Transverse colon (tissue), 4 donors: ENCODE measurements around the gene HMGN2. TPM values are rescaled to one million over a fixed set of nuclear protein-coding genes. Genes with fewer than 3 reads are reported as not detected.
A peak's percentile ranks its signal among the peaks of the same experiment; 100 is the strongest.

Experiments
- DNase-seq: peaks from one replicate; pipeline ENCODE4 v3.0.0-alpha.2; 2019
- H3K27ac ChIP-seq, 4 donors: fragments of 200-600 bp; sonication (generic); 2 replicates each; pipeline ENCODE4 v1.5.1; 2016 to 2018; ENCODE audit warnings: inconsistent platforms in 4 of 4
- H3K27me3 ChIP-seq: fragments of 200-600 bp; sonication (generic); 2 replicates; pipeline ENCODE4 v1.5.1; 2017; ENCODE audit warnings: inconsistent platforms
- H3K36me3 ChIP-seq, 4 donors: fragments of 200-600 bp; sonication (generic); 2 replicates each; pipeline ENCODE4 v1.5.1; 2017 to 2019; ENCODE audit warnings: inconsistent platforms in 4 of 4
- H3K4me1 ChIP-seq, 4 donors: fragments of 200-600 bp; sonication (generic); 2 replicates each; pipeline ENCODE4 v1.5.1; 2017 to 2020; ENCODE audit warnings: inconsistent platforms in 4 of 4
- H3K4me3 ChIP-seq, 4 donors: fragments of 200-600 bp; sonication (generic); 1 replicate in 1 of 4; 2 replicates in 3 of 4; pipeline versions ENCODE4 v1.5.1 to v1.6.1; 2017 to 2019; ENCODE audit warnings: inconsistent platforms in 4 of 4
- H3K9me3 ChIP-seq, 2 donors: fragments of 200-600 bp; sonication (generic); 2 replicates each; pipeline ENCODE4 v1.5.1; 2017 to 2019; ENCODE audit warnings: inconsistent platforms in 2 of 2
- EP300 ChIP-seq: sonication (generic); formaldehyde crosslinking; IDR thresholded peaks from one replicate; pipeline ENCODE4 v1.6.1; 2017; ENCODE audit warnings: antibody characterized with exemption, low read depth
- POLR2A ChIP-seq: fragments of 450-650 bp; IDR thresholded peaks from one replicate; pipeline ENCODE4 v1.6.1; 2016; ENCODE audit warnings: antibody characterized with exemption, mild to moderate bottlenecking, moderate library complexity
- POLR2AphosphoS5 ChIP-seq, 3 donors: sonication (generic); formaldehyde crosslinking; IDR thresholded peaks; one replicate each; pipeline ENCODE4 v1.6.1; 2016; ENCODE audit warnings: antibody characterized with exemption in 3 of 3
- WGBS, 2 donors: methylation state at CpG; one replicate each; pipeline ENCODE4 v1.1.5; 2018; ENCODE audit warnings: low coverage in 1 of 2; 5-methylcytosine and 5-hydroxymethylcytosine counted together
- in situ Hi-C, 4 donors: fragments of 200-750 bp; cut with MboI; loops; one replicate each; pipeline versions ENCODE4 v1.15.0 to v1.15.1; 2017; ENCODE audit warnings: low sequenced_read_pairs in 3 of 4, low pct_ligation_motif_present in 1 of 4, low pct_unique_long_range_greater_than_20kb in 1 of 4
- intact Hi-C: fragments of 100-400 bp; cut with DNase I; formaldehyde crosslinking; loops from one replicate; pipeline ENCODE4 v1.15.1; 2023; ENCODE audit warnings: low total_unique reads
- total RNA-seq, 4 donors: library from RNA; depleted of rRNA; stranded (reverse); fragments of >200 nt; gene quantifications; one replicate each; pipeline ENCODE4 v1.1.0, GENCODE V29; 2016
- TF ChIP-seq, protein P1 (sequence below), 5 experiments: fragments of 200-600 bp in 3 of 5; fragments of 450-650 bp in 2 of 5; sonication (generic) in 3 of 5; IDR thresholded peaks; 1 replicate in 2 of 5; 2 replicates in 3 of 5; pipeline ENCODE4 v1.5.1; 2016 to 2017; ENCODE audit warnings: antibody characterized with exemption in 5 of 5, inconsistent platforms in 3 of 5, mild to moderate bottlenecking in 2 of 5, moderate library complexity in 1 of 5

HMGN2 gene
- total RNA-seq, 4 donors from 2014 or later = 58.7 to 194 (median 165) TPM

DNA sequence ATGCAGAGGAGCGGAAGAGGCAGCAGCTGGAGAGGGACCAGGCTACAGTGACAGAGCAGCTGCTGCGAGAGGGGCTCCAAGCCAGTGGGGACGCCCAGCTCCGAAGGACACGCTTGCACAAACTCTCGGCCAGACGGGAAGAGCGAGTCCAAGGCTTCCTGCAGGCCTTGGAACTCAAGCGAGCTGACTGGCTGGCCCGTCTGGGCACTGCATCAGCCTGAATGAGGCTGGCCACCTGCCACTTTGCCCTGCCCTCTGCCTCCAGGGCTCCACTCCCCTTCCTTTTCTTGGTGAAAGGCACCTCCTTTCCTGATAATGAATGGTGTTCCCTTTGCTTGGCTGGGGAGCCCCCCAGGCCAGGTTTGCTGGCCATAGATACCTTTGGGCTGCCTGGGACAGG is 3.3 kb upstream of the HMGN2 start:
- no peaks in the 10 kb centered on the region for H3K27me3 ChIP-seq
- no peaks in the 10 kb centered on the region for H3K9me3 ChIP-seq
- peak overlapping the region in 3 of 4 donors; percentile 26 to 52 (median 46) for H3K27ac ChIP-seq
- in situ Hi-C loops (no loop called here), intact Hi-C loops (no loop called here)
- TF ChIP-seq POLR2A (no peak), EP300 (no peak), POLR2AphosphoS5 (IDR thresholded peaks at IDR 0.05) (peak in 1 of 3 donors; percentile 8)
- TF ChIP-seq, protein P1, sequence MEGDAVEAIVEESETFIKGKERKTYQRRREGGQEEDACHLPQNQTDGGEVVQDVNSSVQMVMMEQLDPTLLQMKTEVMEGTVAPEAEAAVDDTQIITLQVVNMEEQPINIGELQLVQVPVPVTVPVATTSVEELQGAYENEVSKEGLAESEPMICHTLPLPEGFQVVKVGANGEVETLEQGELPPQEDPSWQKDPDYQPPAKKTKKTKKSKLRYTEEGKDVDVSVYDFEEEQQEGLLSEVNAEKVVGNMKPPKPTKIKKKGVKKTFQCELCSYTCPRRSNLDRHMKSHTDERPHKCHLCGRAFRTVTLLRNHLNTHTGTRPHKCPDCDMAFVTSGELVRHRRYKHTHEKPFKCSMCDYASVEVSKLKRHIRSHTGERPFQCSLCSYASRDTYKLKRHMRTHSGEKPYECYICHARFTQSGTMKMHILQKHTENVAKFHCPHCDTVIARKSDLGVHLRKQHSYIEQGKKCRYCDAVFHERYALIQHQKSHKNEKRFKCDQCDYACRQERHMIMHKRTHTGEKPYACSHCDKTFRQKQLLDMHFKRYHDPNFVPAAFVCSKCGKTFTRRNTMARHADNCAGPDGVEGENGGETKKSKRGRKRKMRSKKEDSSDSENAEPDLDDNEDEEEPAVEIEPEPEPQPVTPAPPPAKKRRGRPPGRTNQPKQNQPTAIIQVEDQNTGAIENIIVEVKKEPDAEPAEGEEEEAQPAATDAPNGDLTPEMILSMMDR (IDR thresholded peaks at IDR 0.05) = no peak
- peaks cover 0 to 43% (median 13%) of the 10 kb centered on the region in 4 donors for H3K36me3 ChIP-seq
- peaks cover 10 to 46% (median 36%) of the 10 kb centered on the region in 4 donors for H3K4me1 ChIP-seq
- peak; percentile 74 for DNase-seq
- whole genome bisulfite sequencing, 2 donors = 77% methylated on average over 9 of the region's 10 CpGs; no CpG with 5 or more reads in 1 of the 2 donors
- no peak overlapping the region for H3K4me3 ChIP-seq

DNA sequence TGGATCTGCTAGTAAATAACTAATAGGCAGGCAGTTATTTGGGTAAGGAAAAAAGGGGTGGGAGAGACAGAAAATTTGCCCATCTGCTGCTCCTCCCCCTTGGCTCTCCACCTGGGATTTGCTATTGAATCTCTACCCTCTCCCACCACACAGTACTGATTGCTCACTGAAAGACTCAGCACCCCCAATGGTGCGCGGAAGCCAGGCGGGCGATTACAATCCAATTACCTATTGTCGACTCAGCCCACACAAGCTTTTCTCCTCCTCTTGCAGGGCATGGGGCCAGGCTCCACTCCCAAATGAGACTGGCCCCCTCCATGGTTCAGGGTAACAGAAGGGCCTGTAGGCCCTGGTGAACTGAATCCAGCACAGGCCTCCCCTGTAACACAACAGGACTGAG is 2.7 kb upstream of the HMGN2 start:
- in situ Hi-C loops (no loop called here), intact Hi-C loops (no loop called here)
- Histone ChIP-seq H3K27me3 (no peaks in the 10 kb centered on the region), H3K4me3 (no peak overlapping the region), H3K4me1 (peaks cover 13 to 52% (median 40%) of the 10 kb centered on the region in 4 donors), H3K36me3 (peaks cover 0 to 43% (median 14%) of the 10 kb centered on the region in 4 donors), H3K9me3 (no peaks in the 10 kb centered on the region), H3K27ac (peak overlapping the region in 3 of 4 donors; percentile 46 to 100 (median 52))
- no peak for DNase-seq
- 88% methylated on average over 5 of the region's 5 CpGs; no CpG with 5 or more reads in 1 of the 2 donors for WGBS, 2 donors
- TF ChIP-seq, protein P1 (IDR thresholded peaks at IDR 0.05) = no peak
- TF ChIP-seq POLR2AphosphoS5 (IDR thresholded peaks at IDR 0.05) = no peak

DNA sequence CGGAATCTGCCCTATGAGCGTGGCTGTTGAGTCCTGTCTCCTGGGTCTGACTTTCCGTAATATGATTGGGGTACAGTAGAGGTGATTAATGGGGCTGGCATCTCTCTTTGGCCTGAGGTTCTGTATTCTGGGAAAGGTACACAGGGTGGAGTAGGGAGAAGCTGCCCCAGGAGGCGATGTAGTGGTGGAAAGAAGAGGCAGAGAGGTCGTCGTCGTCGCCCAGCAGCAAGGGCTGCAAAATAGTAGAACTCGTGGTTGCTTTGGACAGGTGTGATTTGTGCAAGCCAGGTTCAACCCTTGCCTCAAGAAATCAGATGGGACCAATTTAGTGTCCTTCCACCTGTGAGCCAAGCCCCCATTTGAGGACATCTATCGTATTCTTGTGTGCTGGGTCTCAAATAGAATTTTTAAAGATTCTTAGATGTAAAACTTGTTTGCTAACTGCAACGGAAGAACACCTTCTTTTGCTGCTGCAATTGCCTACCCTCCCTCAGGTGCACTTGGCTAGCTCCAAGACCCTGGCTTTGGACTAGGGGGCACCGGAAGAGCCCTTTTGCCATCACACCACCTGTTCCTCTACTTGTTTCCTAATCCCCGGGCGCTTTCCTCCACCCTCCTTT is 1.3 kb upstream of the HMGN2 start:
- TF ChIP-seq POLR2AphosphoS5 (IDR thresholded peaks at IDR 0.05) (no peak), EP300 (no peak), POLR2A (no peak)
- TF ChIP-seq, protein P1 (IDR thresholded peaks at IDR 0.05) = no peak
- Histone ChIP-seq H3K36me3 (peaks cover 0 to 33% (median 9%) of the 10 kb centered on the region in 4 donors), H3K27ac (peak overlapping the region; percentile 41 to 100 (median 99)), H3K4me3 (peak overlapping the region in 2 of 4 donors; percentile 87 to 99), H3K27me3 (no peaks in the 10 kb centered on the region), H3K9me3 (no peaks in the 10 kb centered on the region), H3K4me1 (peaks cover 13 to 55% (median 41%) of the 10 kb centered on the region in 4 donors)
- WGBS, 2 donors = 30 to 41% methylated on average over 11 to 14 of the region's 14 CpGs
- intact Hi-C loops = no loop called here
- in situ Hi-C loops = no loop called here
- DNase-seq = no peak

DNA sequence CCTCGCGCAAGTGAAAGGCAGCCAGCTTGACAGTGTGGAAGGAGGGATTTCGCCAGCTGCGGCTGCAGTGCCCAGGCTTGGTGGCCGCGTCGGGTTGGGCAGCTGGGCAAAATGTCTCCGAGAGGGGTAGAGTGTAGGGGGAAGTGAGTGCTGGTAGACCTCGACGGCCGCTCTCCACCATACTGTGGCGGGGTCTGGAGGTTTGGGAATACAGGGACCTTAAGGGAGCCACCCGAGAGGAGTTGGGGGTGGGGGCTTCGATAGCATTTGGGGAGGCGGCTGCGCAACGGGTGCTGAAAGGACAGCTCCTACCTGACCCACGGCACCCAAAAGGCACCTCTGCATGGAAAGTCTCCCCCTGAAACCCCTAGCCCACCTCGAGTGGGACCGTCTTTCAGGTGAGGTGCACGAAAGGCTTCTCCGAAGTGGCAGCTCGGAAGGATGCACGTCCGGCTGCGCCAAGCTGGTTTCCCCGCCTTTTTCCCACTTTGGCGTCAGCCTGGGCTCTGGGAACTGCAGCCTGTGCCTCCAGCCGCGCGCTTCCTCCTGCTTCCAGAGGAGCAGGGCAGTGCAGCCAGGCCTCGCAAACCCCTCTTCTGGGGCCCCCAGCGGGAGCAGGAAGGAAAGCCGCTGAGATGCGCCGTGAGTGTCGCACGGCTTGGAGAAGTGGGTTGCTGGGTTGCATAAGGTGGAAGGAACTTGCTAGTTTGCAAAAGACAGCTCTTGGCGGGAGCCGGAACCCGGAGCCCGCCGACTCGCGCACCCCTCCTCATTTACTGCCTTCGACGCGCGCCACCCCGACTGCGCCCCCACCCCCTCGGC is 531 bp upstream of the HMGN2 start:
- peaks cover 13 to 55% (median 41%) of the 10 kb centered on the region in 4 donors for H3K4me1 ChIP-seq
- no peaks in the 10 kb centered on the region for H3K9me3 ChIP-seq
- H3K27me3 ChIP-seq = no peaks in the 10 kb centered on the region
- peak overlapping the region; percentile 83 to 99 (median 90) for H3K4me3 ChIP-seq
- H3K36me3 ChIP-seq = peaks cover 0 to 26% (median 9%) of the 10 kb centered on the region in 4 donors
- intact Hi-C loops = no loop called here
- peak in 2 of 3 donors; percentile 4 to 65 for TF ChIP-seq POLR2AphosphoS5 (IDR thresholded peaks at IDR 0.05)
- peak; percentile 7 for TF ChIP-seq POLR2A
- TF ChIP-seq, protein P1 (IDR thresholded peaks at IDR 0.05) = no peak
- peak; percentile 69 for DNase-seq
- in situ Hi-C loops = no loop called here
- WGBS, 2 donors = 1% methylated on average over 52 of the region's 52 CpGs; no CpG with 5 or more reads in 1 of the 2 donors
- peak overlapping the region; percentile 99 to 100 (median 100) for H3K27ac ChIP-seq
